ENCODE measurements around the gene ZCRB1.

Gene ZCRB1

DNA sequence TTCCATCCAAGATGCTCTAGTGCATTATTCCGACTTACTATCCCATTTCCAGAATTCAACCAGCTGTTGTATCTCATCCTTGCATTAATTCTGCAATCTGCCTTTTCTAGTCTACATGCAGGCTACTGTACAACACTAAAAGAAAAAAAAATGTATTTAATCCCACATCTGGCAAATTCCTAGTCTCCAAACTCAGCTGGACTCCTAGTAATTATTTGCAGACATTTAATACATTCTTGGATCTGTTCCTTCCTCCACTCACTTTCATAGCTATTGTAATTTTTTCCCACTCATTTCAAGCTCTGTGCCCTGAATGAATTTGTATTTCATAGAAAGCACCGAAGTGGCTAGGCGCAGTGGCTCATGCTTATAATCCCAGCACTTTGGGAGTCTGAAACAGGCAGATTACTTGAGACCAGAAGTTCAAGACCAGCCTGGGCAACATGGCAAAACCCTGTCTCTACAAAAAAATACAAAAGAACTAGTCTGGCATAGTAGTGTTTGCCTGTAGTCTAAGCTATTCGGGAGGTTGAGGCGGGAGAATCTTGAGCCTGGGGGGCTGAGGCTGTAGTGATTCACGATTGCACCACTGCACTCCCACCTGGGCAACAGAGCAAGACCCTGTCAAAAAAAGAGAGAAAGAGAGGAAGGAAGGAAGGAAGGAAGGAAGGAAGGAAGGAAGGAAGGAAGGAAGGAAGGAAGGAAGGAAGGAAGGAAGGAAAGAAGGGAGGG is 48.3 kb downstream of the ZCRB1 start:
- DNase-seq, result no peak

DNA sequence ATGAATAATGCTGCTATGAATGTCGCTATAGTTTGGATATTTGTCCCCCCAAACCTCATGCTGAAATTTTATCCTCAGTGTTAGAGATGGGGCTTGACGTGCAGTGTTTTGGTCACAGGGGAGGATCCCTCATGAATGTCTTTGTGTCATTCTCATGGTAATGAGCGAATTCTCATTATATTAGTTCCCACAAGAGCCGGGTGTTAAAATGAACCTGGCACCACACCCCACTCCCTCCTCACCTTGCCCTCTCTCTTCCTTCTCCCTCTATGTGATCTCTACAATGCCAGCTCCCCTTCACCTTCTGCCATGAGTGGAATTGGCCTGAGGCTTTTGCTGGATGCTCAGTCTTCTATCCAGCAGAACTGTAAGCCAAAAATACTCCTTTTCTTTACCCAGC is 50.4 kb downstream of the ZCRB1 start:
- no peak for DNase-seq

GRCh38 chr12:42273706-42274105 is 52.2 kb downstream of the ZCRB1 start:
- DNase-seq, result no peak

GRCh38 chr12:42270596-42270995 is 55.3 kb downstream of the ZCRB1 start:
- DNase-seq, result no peak

DNA sequence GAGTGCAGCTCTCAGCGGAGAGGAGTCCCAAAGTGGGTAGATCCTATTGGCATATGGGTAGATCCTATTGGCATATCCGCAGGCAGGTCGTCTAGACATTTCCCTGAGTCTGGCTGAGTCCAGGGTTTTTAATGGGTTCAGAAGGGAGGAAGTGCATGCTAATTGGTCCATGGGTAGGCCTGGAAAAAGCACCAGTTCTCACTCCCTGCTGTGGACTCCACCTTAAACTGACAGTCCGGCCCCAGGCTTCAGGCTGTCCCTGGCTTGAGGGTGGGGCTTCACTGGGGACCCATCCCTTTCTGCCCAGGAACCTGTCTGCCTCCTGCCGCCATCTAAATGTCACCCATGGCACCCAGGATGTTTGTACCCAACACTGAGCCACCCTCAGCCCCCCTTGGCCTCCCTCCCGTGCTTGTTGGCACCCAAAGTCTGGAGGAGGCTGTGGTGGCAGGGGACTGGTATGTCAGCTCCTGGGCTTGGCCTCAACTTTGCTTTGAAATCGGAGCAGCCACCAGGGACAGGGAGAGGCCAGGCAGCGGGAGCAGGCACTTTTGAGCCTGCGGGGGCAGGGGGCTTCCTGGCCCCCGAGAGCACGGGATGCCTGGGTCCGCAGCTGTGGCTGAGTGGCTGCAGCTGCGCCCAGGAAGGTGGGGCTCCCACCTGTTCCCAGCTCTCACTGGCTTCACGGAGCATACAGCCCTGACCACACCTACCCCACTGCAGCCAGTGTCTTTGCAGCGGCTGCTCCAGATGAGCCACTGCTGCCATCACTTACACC is 58.3 kb downstream of the ZCRB1 start:
- no peak for DNase-seq

DNA sequence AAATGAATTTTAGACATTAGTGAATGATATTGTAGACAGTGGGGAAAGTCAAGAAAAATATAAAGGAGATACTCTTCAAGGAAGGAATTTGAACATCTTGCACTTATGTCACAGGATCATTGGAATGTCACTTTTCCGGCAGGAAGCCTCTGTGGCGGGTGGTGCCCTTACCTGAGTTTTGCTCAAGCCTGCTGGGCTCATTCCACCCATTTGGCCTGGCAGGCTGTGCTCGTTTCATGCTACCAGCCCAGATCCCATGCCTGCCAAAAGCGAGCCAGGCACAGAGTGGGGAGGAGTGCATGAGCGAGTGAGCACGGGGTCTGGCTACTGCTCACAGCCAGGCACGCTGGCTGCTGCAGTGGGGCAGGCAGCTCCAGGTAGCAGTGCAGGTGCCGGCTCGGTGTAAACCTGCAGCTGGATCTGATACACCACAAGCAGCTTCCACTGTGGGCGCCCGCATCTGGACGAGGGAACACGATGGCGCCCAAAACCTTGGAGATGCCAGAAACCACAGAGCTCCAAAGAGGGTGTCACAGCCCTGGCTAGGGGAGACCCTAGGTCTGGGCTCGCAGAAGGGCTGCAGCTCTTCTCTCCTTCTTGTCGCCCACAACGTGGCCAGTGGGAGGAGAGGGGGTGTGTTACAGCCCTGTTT is 59.2 kb downstream of the ZCRB1 start:
- DNase-seq, result no peak

DNA sequence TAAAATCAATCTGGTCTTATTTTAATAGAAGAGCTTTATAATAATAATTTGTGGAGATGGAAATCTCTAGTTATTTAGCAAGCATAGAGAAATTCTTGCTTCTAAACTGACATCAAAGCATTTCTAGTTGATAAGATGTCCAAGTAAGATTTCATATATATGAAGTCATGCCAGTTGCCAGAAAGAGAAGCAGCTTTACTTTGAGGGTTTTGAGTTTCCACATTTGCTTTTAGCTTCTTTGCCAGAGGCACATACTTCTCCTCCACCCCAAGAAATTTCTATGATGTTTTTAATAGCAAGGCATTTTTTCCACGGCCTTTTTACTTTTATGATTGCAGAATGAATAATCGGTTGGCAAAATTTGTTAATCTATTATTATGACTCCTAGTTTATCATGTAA is 63.6 kb downstream of the ZCRB1 start:
- no peak for DNase-seq
